GM19099 (cell line): ENCODE measurements around the gene ATP8A2.

Experiments used
- POLR2A ChIP-seq: IDR thresholded peaks from 3 replicates; pipeline ENCODE4 v1.6.1; 2011; ENCODE audit warnings: low read depth; ENCODE audit not compliant: insufficient read length; ENCODE audit errors: extremely low read depth

Gene ATP8A2

DNA sequence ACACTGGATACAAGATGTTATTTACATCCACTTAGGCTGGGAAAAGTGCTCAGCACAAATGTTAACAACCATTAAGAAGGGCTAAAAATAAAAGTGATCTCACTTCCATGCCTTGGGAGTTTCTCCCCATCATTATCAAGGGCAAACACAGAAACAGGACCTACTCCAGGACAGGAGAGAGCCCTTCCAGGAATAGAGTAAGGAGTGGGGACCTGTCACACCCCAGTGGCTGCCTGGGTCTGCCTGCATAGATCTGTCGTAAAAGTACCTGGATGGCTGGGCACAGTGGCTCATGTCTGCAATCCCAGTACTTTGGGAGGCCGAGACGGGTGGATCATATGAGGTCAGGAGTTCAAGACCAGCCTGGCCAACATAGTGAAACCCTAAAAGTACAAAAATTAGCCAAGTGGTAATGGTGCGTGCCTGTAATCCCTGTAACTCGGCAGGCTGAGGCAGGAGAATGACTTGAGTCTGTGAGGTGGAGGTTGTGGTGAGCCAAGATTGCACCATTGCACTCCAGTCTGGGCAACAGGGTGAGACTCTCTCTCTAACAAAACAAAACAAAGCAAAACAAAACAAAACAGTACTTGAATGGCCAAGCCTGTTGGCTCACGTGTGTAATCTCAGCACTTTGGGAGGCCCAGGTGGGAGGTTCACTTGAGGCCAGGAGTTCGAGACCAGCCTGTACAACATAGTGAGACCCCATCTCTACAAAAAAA is 5.6 kb downstream of the ATP8A2 start:
- TF ChIP-seq POLR2A: no peak

- no peak for TF ChIP-seq POLR2A
These were observed 6.8 kb downstream of the ATP8A2 start for GRCh38 chr13:25378528-25378927.

DNA sequence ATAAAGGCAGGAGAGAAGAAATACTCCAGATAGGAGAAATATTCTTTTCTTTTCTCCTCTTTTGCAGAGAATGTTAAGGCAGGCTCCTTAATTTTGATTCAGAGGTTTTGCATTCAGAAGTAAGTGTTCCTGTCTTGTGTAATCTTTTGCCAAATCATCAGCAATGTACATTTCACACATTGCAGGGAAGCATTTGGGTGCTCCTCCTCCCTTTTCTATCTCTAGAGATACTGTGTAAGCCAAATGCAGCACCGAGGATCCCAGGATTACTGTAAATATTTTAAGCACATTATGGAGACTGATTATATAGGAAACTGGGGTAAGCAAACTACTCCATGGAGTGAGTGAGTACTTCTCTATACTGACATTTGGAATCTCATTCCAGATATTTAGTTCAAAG is 7.2 kb downstream of the ATP8A2 start:
- TF ChIP-seq POLR2A: no peak

GRCh38 chr13:25380082-25380481 is 8.3 kb downstream of the ATP8A2 start:
- TF ChIP-seq POLR2A: no peak

- TF ChIP-seq POLR2A: no peak
These were observed 9.1 kb downstream of the ATP8A2 start for GRCh38 chr13:25380741-25381324.

GRCh38 chr13:25384758-25385410 is 13.1 kb downstream of the ATP8A2 start:
- no peak for TF ChIP-seq POLR2A

- TF ChIP-seq POLR2A: no peak
These were observed 20.2 kb downstream of the ATP8A2 start for GRCh38 chr13:25391932-25392331.

DNA sequence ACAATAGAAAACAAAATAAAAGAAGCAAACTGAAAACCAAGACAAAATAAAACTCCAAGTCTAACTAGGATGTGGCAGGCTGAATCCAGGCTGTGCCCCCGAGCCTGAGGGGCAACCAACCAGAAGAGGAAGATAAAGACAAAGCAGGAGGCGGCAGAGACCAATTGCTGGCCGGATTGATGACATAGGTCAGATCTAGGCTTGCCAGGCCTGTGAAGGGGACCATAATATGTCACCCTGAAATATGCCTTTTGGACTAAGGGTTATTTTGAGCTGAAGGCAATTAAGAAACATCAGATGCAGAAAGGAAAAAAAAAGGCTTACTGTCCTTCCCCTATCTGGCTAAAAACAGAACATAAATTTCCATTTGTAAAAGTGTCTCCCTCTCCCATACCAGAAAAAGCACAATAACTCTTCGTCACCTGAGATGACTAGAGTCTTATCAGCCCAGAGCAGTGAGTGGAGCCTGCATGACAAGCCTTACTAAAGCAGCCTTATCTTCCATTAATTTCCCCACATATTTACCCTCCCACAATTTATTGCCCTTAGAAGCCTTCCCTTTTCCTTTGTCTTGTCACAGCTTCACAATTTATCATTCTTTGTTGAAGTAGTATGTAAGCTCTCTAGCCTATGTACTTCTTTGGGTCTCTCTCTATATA is 22.8 kb downstream of the ATP8A2 start:
- no peak for TF ChIP-seq POLR2A

DNA sequence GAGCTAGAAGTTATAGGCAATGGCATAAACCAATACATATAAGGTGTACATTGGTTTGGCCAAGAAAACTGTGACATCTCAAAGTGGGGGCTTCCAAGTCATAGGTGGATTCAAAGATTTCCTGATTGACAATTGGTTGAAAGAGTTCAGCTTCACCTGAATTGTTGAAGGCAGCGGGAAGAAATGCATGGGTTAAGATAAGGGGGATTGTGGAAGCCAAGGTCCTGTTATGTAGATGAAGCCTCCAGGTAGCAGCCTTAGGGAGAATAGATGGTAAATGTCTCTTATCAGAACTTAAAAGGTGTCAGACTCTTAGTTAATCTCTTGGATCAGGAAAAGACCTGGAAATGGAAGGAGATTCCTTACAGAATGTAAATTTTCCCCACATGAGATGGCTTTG is 26.0 kb downstream of the ATP8A2 start:
- TF ChIP-seq POLR2A: no peak

DNA sequence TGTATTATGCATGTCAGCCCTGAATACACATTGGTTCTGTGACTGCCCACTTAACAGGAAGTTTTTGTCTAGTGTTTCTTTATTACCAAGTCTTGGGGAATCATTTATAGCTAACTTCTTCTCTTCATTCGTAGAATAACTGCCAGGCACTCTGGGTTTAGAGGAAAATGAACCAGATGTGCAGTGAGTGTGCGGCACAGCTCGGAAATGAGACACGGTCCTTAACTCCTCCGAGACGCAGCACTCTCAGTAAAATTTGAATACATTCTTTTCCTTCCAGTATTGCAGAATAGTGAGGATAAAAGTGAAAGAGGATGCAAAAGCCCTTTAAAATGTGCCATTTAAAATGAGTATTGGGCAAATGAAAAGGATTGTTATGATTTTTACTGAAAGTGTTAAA is 29.2 kb downstream of the ATP8A2 start:
- TF ChIP-seq POLR2A: no peak

DNA sequence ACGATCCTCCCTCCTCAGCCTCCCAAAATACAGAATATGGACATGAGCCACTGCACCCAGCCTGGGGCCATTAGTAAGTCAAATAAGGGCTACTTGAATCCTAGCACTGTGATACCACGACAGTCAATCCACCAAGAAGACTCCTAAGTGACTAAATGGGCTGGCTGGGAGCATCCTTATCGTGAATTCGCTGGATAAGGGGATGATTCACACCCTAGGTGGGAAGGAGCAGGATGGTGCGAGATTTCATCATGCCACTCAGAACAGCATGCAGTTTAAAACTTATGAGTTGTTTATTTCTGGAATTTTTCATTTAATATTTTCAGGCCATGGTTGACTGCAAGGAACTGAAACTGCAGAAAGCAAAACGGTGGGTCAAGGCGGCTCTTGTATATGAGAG is 30.2 kb downstream of the ATP8A2 start:
- no peak for TF ChIP-seq POLR2A

DNA sequence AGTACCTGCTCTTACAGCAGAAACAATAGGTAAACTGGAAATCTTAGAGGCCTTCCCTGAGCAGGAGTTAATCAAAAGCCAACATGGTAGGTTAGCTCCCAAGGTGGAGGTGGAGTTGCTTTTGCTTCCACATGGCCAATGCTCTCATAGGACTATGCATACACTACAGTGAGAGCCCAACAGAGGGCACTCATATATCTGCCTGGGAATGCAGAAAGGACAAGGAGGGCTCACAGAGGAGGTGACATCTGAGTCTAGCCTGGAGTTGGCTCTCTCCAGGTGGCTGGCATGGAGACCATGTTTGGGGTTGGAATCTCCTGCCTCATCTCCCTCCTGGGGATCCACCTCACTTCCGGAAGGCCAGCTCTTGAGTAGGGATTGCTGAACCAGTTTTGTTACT is 34.6 kb downstream of the ATP8A2 start:
- TF ChIP-seq POLR2A: no peak

- no peak for TF ChIP-seq POLR2A
These were observed 38.2 kb downstream of the ATP8A2 start for GRCh38 chr13:25409938-25410337.

DNA sequence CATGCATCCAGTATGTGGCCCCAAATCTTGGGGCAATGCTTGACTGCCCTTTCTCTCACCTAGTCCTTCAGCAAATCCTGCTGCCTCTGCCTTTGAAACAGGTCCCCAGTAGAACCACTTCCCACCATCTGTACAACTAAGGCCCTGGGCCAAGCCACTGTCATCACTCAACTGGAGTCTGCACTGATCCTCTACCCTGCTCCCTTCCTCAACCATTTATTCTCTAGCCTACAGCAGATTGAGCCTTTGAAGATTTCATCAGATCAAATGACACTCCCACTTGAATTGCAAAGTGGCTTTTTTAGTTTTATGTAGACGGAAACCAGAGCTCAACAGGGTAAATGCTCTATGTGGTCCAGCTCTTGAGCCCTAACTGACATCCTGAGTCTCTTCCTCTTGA is 43.5 kb downstream of the ATP8A2 start:
- no peak for TF ChIP-seq POLR2A

GRCh38 chr13:25417535-25417934 is 45.8 kb downstream of the ATP8A2 start:
- no peak for TF ChIP-seq POLR2A

GRCh38 chr13:25420161-25420560 is 48.4 kb downstream of the ATP8A2 start:
- no peak for TF ChIP-seq POLR2A
